Lower leg skin (tissue), 4 donors: Measurements from ENCODE around the gene LUM. TPM values are rescaled to one million over a fixed set of nuclear protein-coding genes. Genes with fewer than 3 reads are reported as not detected.

ENCODE experiments used
- DNase-seq, 2 donors: peaks; one replicate each; pipeline ENCODE4 v3.0.0-alpha.2; 2019; ENCODE audit warnings: low spot score in 2 of 2
- H3K4me3 ChIP-seq: fragments of 200-600 bp; sonication (generic); 2 replicates; pipeline ENCODE4 v1.5.1; 2017; ENCODE audit warnings: mild to moderate bottlenecking, low read depth; ENCODE audit not compliant: poor library complexity, severe bottlenecking
- POLR2A ChIP-seq, 2 donors: fragments of 450-650 bp; IDR thresholded peaks; one replicate each; pipeline ENCODE4 v1.6.1; 2016 to 2017; ENCODE audit warnings: antibody characterized with exemption in 2 of 2, mild to moderate bottlenecking in 1 of 2, moderate library complexity in 1 of 2
- WGBS, 2 donors: methylation state at CpG; one replicate each; pipeline ENCODE4 v1.1.5; 2018; 5-methylcytosine and 5-hydroxymethylcytosine counted together
- intact Hi-C: fragments of 100-400 bp; cut with DNase I; formaldehyde crosslinking; loops from one replicate; pipeline ENCODE4 v1.15.0; 2023; ENCODE audit warnings: low total_unique reads
- total RNA-seq, 4 donors: library from RNA; depleted of rRNA; stranded (reverse); fragments of >200 nt; gene quantifications; one replicate each; pipeline ENCODE4 v1.1.0, GENCODE V29; 2016
- TF ChIP-seq, protein P1 (sequence below), 3 donors: fragments of 450-650 bp; IDR thresholded peaks; one replicate each; pipeline ENCODE4 v1.5.1; 2016; ENCODE audit warnings: antibody characterized with exemption in 3 of 3, mild to moderate bottlenecking in 3 of 3, moderate library complexity in 2 of 3

LUM gene
- total RNA-seq, 4 donors from 2014 or later, result 11.2 to 56.4 (median 24.5) TPM

DNA sequence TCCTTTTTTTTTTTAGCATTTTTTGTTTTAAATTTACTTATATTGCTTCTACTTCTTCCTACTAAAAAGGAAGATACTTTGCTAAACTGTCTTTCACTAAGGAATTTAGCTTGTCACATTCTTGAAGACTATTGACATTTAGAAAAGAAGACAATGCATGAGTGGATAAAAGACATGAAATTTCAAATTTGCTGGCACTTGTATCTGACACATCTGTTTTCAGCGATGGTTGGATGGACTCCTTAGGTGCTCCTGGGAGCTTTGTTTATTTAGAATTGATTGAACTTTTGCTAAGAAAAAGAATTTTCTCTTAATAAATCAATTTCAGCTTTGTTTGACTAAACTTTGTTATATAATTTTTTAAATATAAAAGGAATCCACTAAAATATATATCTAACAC, 50.2 kb downstream of the LUM start:
- no peak for DNase-seq
- intact Hi-C loops, result no loop called here
- H3K4me3 ChIP-seq, result no peak overlapping the region
- 64 to 75% methylated on average over 1 of the region's 1 CpG for WGBS, 2 donors
- TF ChIP-seq POLR2A (IDR thresholded peaks at IDR 0.05), result no peak
- TF ChIP-seq, protein P1, sequence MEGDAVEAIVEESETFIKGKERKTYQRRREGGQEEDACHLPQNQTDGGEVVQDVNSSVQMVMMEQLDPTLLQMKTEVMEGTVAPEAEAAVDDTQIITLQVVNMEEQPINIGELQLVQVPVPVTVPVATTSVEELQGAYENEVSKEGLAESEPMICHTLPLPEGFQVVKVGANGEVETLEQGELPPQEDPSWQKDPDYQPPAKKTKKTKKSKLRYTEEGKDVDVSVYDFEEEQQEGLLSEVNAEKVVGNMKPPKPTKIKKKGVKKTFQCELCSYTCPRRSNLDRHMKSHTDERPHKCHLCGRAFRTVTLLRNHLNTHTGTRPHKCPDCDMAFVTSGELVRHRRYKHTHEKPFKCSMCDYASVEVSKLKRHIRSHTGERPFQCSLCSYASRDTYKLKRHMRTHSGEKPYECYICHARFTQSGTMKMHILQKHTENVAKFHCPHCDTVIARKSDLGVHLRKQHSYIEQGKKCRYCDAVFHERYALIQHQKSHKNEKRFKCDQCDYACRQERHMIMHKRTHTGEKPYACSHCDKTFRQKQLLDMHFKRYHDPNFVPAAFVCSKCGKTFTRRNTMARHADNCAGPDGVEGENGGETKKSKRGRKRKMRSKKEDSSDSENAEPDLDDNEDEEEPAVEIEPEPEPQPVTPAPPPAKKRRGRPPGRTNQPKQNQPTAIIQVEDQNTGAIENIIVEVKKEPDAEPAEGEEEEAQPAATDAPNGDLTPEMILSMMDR (IDR thresholded peaks at IDR 0.05), result no peak

DNA sequence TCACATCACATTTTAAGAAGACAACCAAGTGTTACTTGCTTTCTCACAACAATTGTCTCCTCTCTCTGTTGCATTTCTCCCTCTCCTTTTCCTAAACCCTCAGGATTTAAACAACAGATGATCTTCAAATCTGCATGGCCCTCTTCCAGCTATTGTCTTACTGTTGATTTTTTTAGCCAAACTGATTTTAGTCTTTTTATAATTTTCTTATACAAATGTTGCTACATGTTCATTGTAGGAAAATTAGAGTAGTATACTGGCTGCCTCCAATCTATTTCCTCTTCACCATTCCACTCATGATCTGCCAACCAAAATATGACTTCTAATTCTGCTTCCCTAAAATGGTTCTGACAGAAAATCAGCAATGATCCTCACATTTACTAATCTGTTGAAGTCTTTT, 52.1 kb downstream of the LUM start:
- no peak for DNase-seq
- intact Hi-C loops, result no loop called here
- H3K4me3 ChIP-seq, result no peak overlapping the region
- TF ChIP-seq, protein P1 (IDR thresholded peaks at IDR 0.05), result no peak
- no peak for TF ChIP-seq POLR2A (IDR thresholded peaks at IDR 0.05)

DNA sequence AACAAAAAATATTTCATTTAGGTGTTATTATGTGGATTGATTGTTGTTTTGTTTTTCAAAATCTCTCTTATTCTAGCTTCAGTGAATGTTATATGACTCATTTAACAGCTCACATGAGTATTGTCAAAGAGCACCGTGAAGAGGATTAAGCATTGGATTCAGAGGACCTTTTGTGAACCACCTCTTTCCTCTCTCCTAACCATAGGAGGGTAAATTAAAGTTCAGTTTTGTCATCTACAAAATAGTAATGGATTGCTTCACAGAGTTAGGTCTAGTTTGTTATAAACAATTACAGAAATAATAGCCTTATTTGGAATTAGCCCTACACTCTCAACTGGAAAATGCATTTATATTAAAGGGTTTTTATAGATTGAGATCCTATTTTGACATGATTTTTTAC, 52.5 kb downstream of the LUM start:
- intact Hi-C loops, result no loop called here
- DNase-seq, result no peak
- no peak overlapping the region for H3K4me3 ChIP-seq
- TF ChIP-seq, protein P1 (IDR thresholded peaks at IDR 0.05), result no peak
- TF ChIP-seq POLR2A (IDR thresholded peaks at IDR 0.05), result no peak
- WGBS, 2 donors, result 60 to 72% methylated on average over 1 of the region's 1 CpG

DNA sequence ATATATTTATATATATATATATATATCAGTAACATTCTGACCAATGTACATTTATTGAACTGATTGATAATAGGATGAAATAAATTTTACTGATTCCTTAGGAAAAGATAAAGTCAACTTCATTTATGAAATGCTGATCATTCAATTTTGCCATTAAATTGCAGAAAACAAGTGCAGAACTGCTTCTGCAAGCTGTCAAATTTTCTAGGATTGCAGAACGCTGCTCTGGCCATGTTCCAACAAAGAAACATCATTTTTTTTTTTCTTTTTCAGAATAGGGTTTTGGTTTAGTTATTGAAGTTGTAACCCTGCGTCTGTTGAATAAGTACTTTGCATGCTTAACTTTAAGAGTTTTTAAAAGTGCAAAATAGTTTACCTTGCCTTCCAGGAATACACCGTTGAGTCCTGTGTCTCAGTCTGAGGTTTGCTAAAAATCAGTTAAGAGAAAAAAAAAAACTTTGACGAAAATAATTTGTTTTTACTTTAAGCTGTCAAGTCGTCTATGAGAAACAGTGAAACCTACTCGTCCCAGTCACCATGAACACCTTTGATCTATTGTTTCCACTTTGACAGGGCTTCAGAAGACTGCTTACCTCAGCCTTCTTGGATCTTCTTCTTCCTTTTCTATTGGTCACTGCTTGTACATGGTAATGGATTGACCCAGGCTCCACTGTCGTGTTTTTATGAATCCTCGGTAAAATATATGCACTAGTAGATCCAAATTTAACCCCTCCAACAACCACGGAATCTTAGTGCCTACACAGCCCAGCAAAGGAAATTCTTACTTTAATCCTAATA, 53.7 kb downstream of the LUM start, which contains the start of gene KERA:
KERA (minus strand) TSS at position 657 of the 798 bp plus-strand sequence. CDS start 1,743 bp downstream, outside the sequence.
- 30 to 33% methylated on average over 9 of the region's 9 CpGs for WGBS, 2 donors
- intact Hi-C loops, result no loop called here
- H3K4me3 ChIP-seq, result no peak within 1 kb of the TSS
- DNase-seq, result no peak
- TF ChIP-seq, protein P1 (IDR thresholded peaks at IDR 0.05), result no peak
- TF ChIP-seq POLR2A (IDR thresholded peaks at IDR 0.05), result no peak

DNA sequence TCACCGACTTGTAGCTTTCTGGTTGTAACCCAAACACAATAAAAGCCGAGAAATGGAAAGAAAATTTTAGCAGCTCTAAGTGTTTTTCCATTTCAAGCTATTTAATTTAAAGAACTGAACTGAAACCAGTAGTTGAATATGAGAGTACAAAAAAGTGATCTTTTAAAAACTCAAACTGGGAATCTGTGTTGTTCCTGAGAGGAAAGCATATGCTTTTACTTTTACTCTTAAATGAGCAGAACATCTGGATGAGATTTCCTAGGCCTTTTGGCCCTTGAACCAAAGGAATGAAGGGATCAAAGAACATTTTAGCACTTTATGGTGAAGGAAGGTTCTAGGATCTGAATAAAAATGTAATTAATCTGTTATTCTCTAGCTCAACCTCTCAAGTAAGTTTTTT, 54.8 kb downstream of the LUM start:
- TF ChIP-seq POLR2A (IDR thresholded peaks at IDR 0.05), result no peak
- TF ChIP-seq, protein P1 (IDR thresholded peaks at IDR 0.05), result no peak

More for the DNA sequence above, 54.8 kb downstream of the LUM start:
- no peak for DNase-seq
- WGBS, 2 donors, result 84 to 90% methylated on average over 2 of the region's 2 CpGs
- intact Hi-C loops, result no loop called here
- H3K4me3 ChIP-seq, result no peak overlapping the region
